Measurements from ENCODE around the gene PLCD3. TPM values are rescaled to one million over a fixed set of nuclear protein-coding genes. Genes with fewer than 3 reads are reported as not detected.

PLCD3 gene
- total and polyA plus RNA-seq, 2 donors (not counting 1 experiment from before 2014, with no cell fraction given): 32.8 to 59.8 TPM

GRCh38 chr17:45119964-45120363 is 12.4 kb downstream of the PLCD3 start:
- no peak overlapping the region for H3K27ac ChIP-seq (ENCODE audit: insufficient read depth, low read length)
- no peak for DNase-seq (ENCODE audit: low read depth in 2 of 2)
- no peak overlapping the region for H3K4me3 ChIP-seq (replicated peaks in 1 of 4; ENCODE audit: control extremely low read depth in 1 of 4, insufficient read depth in 1 of 4, low read depth in 3 of 4, low read length in 4 of 4)
- H3K79me2 ChIP-seq (ENCODE audit: control insufficient read depth, insufficient read depth, low read length): peaks cover 9% of the 10 kb centered on the region
- no peak for TF ChIP-seq EZH2 (IDR thresholded peaks at IDR 0.05; ENCODE audit: low read length, missing control alignments)
- TF ChIP-seq, protein P1, sequence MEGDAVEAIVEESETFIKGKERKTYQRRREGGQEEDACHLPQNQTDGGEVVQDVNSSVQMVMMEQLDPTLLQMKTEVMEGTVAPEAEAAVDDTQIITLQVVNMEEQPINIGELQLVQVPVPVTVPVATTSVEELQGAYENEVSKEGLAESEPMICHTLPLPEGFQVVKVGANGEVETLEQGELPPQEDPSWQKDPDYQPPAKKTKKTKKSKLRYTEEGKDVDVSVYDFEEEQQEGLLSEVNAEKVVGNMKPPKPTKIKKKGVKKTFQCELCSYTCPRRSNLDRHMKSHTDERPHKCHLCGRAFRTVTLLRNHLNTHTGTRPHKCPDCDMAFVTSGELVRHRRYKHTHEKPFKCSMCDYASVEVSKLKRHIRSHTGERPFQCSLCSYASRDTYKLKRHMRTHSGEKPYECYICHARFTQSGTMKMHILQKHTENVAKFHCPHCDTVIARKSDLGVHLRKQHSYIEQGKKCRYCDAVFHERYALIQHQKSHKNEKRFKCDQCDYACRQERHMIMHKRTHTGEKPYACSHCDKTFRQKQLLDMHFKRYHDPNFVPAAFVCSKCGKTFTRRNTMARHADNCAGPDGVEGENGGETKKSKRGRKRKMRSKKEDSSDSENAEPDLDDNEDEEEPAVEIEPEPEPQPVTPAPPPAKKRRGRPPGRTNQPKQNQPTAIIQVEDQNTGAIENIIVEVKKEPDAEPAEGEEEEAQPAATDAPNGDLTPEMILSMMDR (conservative IDR thresholded peaks at IDR 0.05 in 1 of 2, IDR thresholded peaks at IDR 0.05 in 1 of 2; ENCODE audit: low read depth in 1 of 2, low read length in 2 of 2): no peak
- H3K4me2 ChIP-seq (ENCODE audit: extremely low read depth, insufficient read depth, low read length): no peak overlapping the region
- H4K20me1 ChIP-seq (ENCODE audit: control insufficient read depth, extremely low read depth, insufficient read depth, low read length): no peaks in the 10 kb centered on the region
- H2AFZ ChIP-seq (ENCODE audit: low read length): no peak overlapping the region
- H3K9me3 ChIP-seq (ENCODE audit: control insufficient read depth, insufficient read depth, low read depth, low read length): no peaks in the 10 kb centered on the region
- H3K9ac ChIP-seq (ENCODE audit: insufficient read depth, low read length): no peak overlapping the region
- peaks cover 14% of the 10 kb centered on the region for H3K4me1 ChIP-seq (ENCODE audit: control insufficient read depth, extremely low read depth, insufficient read depth, low read length)
- H3K27me3 ChIP-seq (ENCODE audit: control insufficient read depth, insufficient read depth, low read length): no peaks in the 10 kb centered on the region
- H3K36me3 ChIP-seq (ENCODE audit: control insufficient read depth, insufficient read depth, low read length): peaks cover 6% of the 10 kb centered on the region

- Histone ChIP-seq H3K4me3 (replicated peaks in 1 of 4; ENCODE audit: control extremely low read depth in 1 of 4, insufficient read depth in 1 of 4, low read depth in 3 of 4, low read length in 4 of 4) (no peak overlapping the region), H2AFZ (ENCODE audit: low read length) (no peak overlapping the region), H3K36me3 (ENCODE audit: control insufficient read depth, insufficient read depth, low read length) (peaks cover 6% of the 10 kb centered on the region), H3K27ac (ENCODE audit: insufficient read depth, low read length) (no peak overlapping the region), H3K9ac (ENCODE audit: insufficient read depth, low read length) (no peak overlapping the region), H3K4me2 (ENCODE audit: extremely low read depth, insufficient read depth, low read length) (no peak overlapping the region), H3K9me3 (ENCODE audit: control insufficient read depth, insufficient read depth, low read depth, low read length) (no peaks in the 10 kb centered on the region), H4K20me1 (ENCODE audit: control insufficient read depth, extremely low read depth, insufficient read depth, low read length) (no peaks in the 10 kb centered on the region), H3K79me2 (ENCODE audit: control insufficient read depth, insufficient read depth, low read length) (peaks cover 8% of the 10 kb centered on the region), H3K27me3 (ENCODE audit: control insufficient read depth, insufficient read depth, low read length) (no peaks in the 10 kb centered on the region), H3K4me1 (ENCODE audit: control insufficient read depth, extremely low read depth, insufficient read depth, low read length) (peaks cover 5% of the 10 kb centered on the region)
- DNase-seq (ENCODE audit: low read depth in 2 of 2): no peak
- TF ChIP-seq, protein P1 (conservative IDR thresholded peaks at IDR 0.05 in 1 of 2, IDR thresholded peaks at IDR 0.05 in 1 of 2; ENCODE audit: low read depth in 1 of 2, low read length in 2 of 2): no peak
- no peak for TF ChIP-seq EZH2 (IDR thresholded peaks at IDR 0.05; ENCODE audit: low read length, missing control alignments)
These were observed 13.6 kb downstream of the PLCD3 start for GRCh38 chr17:45118691-45119090.

DNA sequence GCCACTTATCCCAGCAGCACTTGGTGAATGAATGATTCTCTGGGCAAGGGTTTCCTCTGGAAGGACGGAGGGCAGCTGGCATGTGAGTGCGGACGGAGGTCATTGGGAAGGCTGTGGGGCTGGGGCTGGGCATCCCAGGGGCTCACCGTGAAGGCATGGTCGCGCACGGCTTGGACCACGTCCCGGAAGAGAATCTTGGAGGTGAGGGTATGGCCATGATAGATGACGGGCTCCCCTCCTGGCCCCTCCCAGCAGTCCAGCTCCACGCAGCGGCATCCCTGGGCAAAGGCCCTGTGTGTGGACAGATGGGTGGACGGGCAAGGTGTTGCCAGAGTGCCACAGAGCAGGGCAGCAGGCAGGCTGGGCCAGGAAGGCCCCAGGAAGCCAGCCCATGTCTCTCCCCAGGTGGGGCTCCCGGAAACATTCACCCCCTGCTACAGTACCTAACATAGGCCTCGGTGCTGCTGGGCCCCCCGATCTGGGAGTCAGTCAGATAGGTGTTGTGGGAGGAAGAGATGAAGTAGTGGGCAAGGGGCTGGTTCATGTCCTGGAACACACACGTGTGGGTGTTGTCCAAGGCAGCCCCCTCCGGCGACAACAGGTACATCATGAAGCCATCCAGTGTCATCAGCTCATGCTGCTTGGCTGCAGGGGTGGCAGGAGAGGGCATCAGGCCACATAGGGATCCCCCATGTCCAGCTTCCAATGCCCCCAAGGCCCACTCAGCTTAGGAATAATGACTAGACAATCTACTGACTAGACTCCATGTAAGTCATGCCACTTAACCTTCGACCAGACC is 14.3 kb downstream of the PLCD3 start:
- no peaks in the 10 kb centered on the region for H3K27me3 ChIP-seq (ENCODE audit: control insufficient read depth, insufficient read depth, low read length)
- H3K27ac ChIP-seq (ENCODE audit: insufficient read depth, low read length): no peak overlapping the region
- no peaks in the 10 kb centered on the region for H4K20me1 ChIP-seq (ENCODE audit: control insufficient read depth, extremely low read depth, insufficient read depth, low read length)
- no peak overlapping the region for H3K4me3 ChIP-seq (replicated peaks in 1 of 4; ENCODE audit: control extremely low read depth in 1 of 4, insufficient read depth in 1 of 4, low read depth in 3 of 4, low read length in 4 of 4)
- H3K9me3 ChIP-seq (ENCODE audit: control insufficient read depth, insufficient read depth, low read depth, low read length): no peaks in the 10 kb centered on the region
- H2AFZ ChIP-seq (ENCODE audit: low read length): no peak overlapping the region
- no peaks in the 10 kb centered on the region for H3K4me1 ChIP-seq (ENCODE audit: control insufficient read depth, extremely low read depth, insufficient read depth, low read length)
- no peak for DNase-seq (ENCODE audit: low read depth in 2 of 2)
- peaks cover 10% of the 10 kb centered on the region for H3K36me3 ChIP-seq (ENCODE audit: control insufficient read depth, insufficient read depth, low read length)
- no peak overlapping the region for H3K4me2 ChIP-seq (ENCODE audit: extremely low read depth, insufficient read depth, low read length)
- TF ChIP-seq, protein P1 (conservative IDR thresholded peaks at IDR 0.05 in 1 of 2, IDR thresholded peaks at IDR 0.05 in 1 of 2; ENCODE audit: low read depth in 1 of 2, low read length in 2 of 2): no peak
- no peak for TF ChIP-seq EZH2 (IDR thresholded peaks at IDR 0.05; ENCODE audit: low read length, missing control alignments)
- H3K9ac ChIP-seq (ENCODE audit: insufficient read depth, low read length): no peak overlapping the region
- H3K79me2 ChIP-seq (ENCODE audit: control insufficient read depth, insufficient read depth, low read length): peaks cover 2% of the 10 kb centered on the region
